B cell (primary cell): ENCODE measurements around the gene ZNF280D. TPM values are rescaled to one million over a fixed set of nuclear protein-coding genes. Genes with fewer than 3 reads are reported as not detected.
A peak's percentile ranks its signal among the peaks of the same experiment; 100 is the strongest.

Experiments used
- ATAC-seq: fragments of 200-7000 bp; cut with Tn5 transposase; one replicate; pipeline ENCODE4 v1.10.0; 2021; ENCODE audit warnings: low read depth, mild to moderate bottlenecking, moderate number of reproducible peaks, moderate library complexity
- CTCF ChIA-PET: fragments of 350-600 bp; sonication (Branson Sonifier 250); formaldehyde crosslinking; loops from one replicate; lab custom pipeline; 2021; ENCODE audit warnings: antibody characterized with exemption, inconsistent platforms; lab: Charles Lee
- POLR2A ChIA-PET: fragments of 350-600 bp; sonication (Branson Sonifier 250); formaldehyde crosslinking; loops from one replicate; lab custom pipeline; 2021; ENCODE audit warnings: antibody characterized with exemption; lab: Charles Lee
- DNase-seq: peaks from one replicate; pipeline ENCODE4 v3.0.0; 2013
- H2AFZ ChIP-seq: 2 replicates; pipeline ENCODE4 v1.6.1; 2012; ENCODE audit warnings: mild to moderate bottlenecking, low read depth, low read length; ENCODE audit not compliant: insufficient read depth, poor library complexity, severe bottlenecking
- H3K27ac ChIP-seq, 2 donors: 1 replicate in 1 of 2; 2 replicates in 1 of 2; pipeline ENCODE4 v1.5.1; 2012 to 2013; ENCODE audit warnings: low read length in 2 of 2, mild to moderate bottlenecking in 2 of 2, moderate library complexity in 1 of 2
- H3K27me3 ChIP-seq, 4 experiments: fragments of 200-600 bp in 1 of 4; sonication (generic) in 1 of 4; replicated peaks in 1 of 4; 1 replicate in 2 of 4; 2 replicates in 2 of 4; pipeline versions ENCODE4 v1.6.1 to v1.7.0; 2013 to 2016; ENCODE audit warnings: low read length in 3 of 4, mild to moderate bottlenecking in 2 of 4, mixed read lengths in 1 of 4, moderate library complexity in 1 of 4; ENCODE audit not compliant: insufficient read depth in 4 of 4, control insufficient read depth in 3 of 4; ENCODE audit errors: control extremely low read depth in 1 of 4
- H3K36me3 ChIP-seq, 2 experiments: replicated peaks in 1 of 2; 1 replicate in 1 of 2; 2 replicates in 1 of 2; pipeline versions ENCODE4 v1.6.1 to v1.7.1; 2013; ENCODE audit warnings: low read length in 1 of 2; ENCODE audit not compliant: insufficient read depth in 2 of 2, control insufficient read depth in 1 of 2; ENCODE audit errors: control extremely low read depth in 1 of 2, extremely low read depth in 1 of 2
- H3K4me1 ChIP-seq, 2 donors: fragments of 200-600 bp in 1 of 2; sonication (generic) in 1 of 2; 1 replicate in 1 of 2; 2 replicates in 1 of 2; pipeline versions ENCODE4 v1.5.1 to v1.6.1; 2013 to 2017; ENCODE audit warnings: low read length in 2 of 2; ENCODE audit not compliant: control insufficient read depth in 2 of 2, insufficient read depth in 2 of 2
- H3K4me2 ChIP-seq: replicated peaks from 2 replicates; pipeline ENCODE3; 2012; ENCODE audit warnings: mild to moderate bottlenecking, low read depth, low read length; ENCODE audit not compliant: poor library complexity, severe bottlenecking
- H3K4me3 ChIP-seq, 5 experiments: fragments of 200-600 bp in 1 of 5; sonication (generic) in 1 of 5; 1 replicate in 3 of 5; 2 replicates in 2 of 5; pipeline versions ENCODE4 v1.5.1 to v1.7.0; 2011 to 2016; ENCODE audit warnings: low read length in 4 of 5, mild to moderate bottlenecking in 4 of 5, low read depth in 2 of 5, control low read depth in 1 of 5, moderate library complexity in 1 of 5; ENCODE audit not compliant: insufficient read depth in 1 of 5; ENCODE audit errors: control extremely low read depth in 1 of 5, extremely low read depth in 1 of 5
- H3K79me2 ChIP-seq: fragments of 200-600 bp; sonication (generic); one replicate; pipeline ENCODE4 v1.6.0; 2016; ENCODE audit warnings: low read length; ENCODE audit not compliant: control insufficient read depth, insufficient read depth
- H3K9ac ChIP-seq: fragments of 200-600 bp; sonication (generic); 2 replicates; pipeline ENCODE4 v1.6.1; 2017; ENCODE audit warnings: mild to moderate bottlenecking, low read length, moderate library complexity
- H3K9me3 ChIP-seq, 3 donors: one replicate each; pipeline versions ENCODE4 v1.6.1 to v1.7.1; 2013; ENCODE audit warnings: low read length in 2 of 3; ENCODE audit not compliant: control insufficient read depth in 2 of 3, insufficient read depth in 1 of 3; ENCODE audit errors: control extremely low read depth in 1 of 3
- H4K20me1 ChIP-seq: 2 replicates; pipeline ENCODE4 v1.6.0; 2012; ENCODE audit warnings: mild to moderate bottlenecking, low read length; ENCODE audit not compliant: insufficient read depth, control insufficient read depth, poor library complexity, severe bottlenecking
- H3K27ac Mint-ChIP-seq: one replicate; pipeline ENCODE4 v1.8.0; 2021; ENCODE audit warnings: mixed read lengths
- H3K27me3 Mint-ChIP-seq: one replicate; pipeline ENCODE4 v1.8.0; 2021; ENCODE audit warnings: mixed read lengths
- H3K4me1 Mint-ChIP-seq: one replicate; pipeline ENCODE4 v1.8.0; 2021; ENCODE audit warnings: mixed read lengths
- H3K4me3 Mint-ChIP-seq: one replicate; pipeline ENCODE4 v1.8.0; 2021; ENCODE audit warnings: mixed read lengths
- H3K9me3 Mint-ChIP-seq: one replicate; pipeline ENCODE4 v1.8.0; 2022; ENCODE audit warnings: mixed read lengths; ENCODE audit not compliant: insufficient read depth
- EZH2 ChIP-seq: IDR thresholded peaks from 2 replicates; pipeline ENCODE4 v1.6.1; 2012; ENCODE audit warnings: borderline replicate concordance, low read depth, mild to moderate bottlenecking, moderate library complexity, low read length; ENCODE audit not compliant: insufficient read depth, poor library complexity, severe bottlenecking
- WGBS: methylation state at CpG from one replicate; pipeline ENCODE4 v1.1.5; 2013; ENCODE audit warnings: missing lambda C conversion rate; ENCODE audit not compliant: insufficient coverage; 5-methylcytosine and 5-hydroxymethylcytosine counted together
- intact Hi-C: fragments of 100-400 bp; cut with micrococcal nuclease; formaldehyde crosslinking; loops from one replicate; pipeline ENCODE4 v1.10.0; 2022
- polyA plus RNA-seq: library from polyadenylated mRNA; depleted of rRNA; stranded (reverse); fragments of >200 nt; gene quantifications from 2 replicates; pipeline ENCODE4 v1.2.3, GENCODE V29; 2012
- total RNA-seq, 2 donors: library from RNA; stranded (reverse); fragments of 120-200 nt in 1 of 2; gene quantifications; 1 replicate in 1 of 2; 2 replicates in 1 of 2; pipeline versions ENCODE4 v1.2.3 to v1.2.4, GENCODE V29; 2013 to 2022
- TF ChIP-seq, protein P1 (sequence below): fragments of 200-600 bp; IDR thresholded peaks from one replicate; pipeline ENCODE4 v1.8.0; 2022; ENCODE audit warnings: antibody characterized with exemption, mild to moderate bottlenecking

The ZNF280D gene
- total and polyA plus RNA-seq, 2 donors (not counting 1 experiment from before 2014, with no cell fraction given), result 14.7 to 68.3 TPM

DNA sequence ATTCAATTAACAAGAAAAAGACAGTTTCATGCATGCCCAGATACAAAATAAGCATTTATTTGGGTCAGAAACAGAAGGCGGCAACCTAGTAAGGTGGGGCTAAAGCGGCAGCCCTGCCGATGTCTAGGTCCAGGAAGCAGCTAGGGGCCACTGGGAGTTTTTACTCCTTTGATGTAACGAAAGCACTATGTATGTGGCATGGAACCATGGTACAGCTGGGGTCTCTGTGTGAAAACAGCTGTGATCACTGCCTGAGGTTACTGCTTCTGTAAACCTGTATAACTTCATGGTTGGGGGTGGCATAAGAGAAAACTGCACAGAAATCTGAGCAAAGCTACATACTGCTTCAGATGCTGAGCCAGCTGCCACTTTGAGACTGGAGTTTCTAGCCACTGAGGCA lies 119.5 kb downstream of the ZNF280D start:
- WGBS, result 10% methylated on average over 4 of the region's 4 CpGs
- no peak overlapping the region for H3K4me3 ChIP-seq
- intact Hi-C loops, result no loop called here
- H3K4me1 ChIP-seq, result peaks cover 7 to 11% of the 10 kb centered on the region in 2 donors
- no peaks in the 10 kb centered on the region for H3K36me3 ChIP-seq
- DNase-seq (no peak), ATAC-seq (no peak)
- H2AFZ ChIP-seq, result no peak overlapping the region
- no peak overlapping the region for H3K9ac ChIP-seq
- Mint-ChIP-seq H3K9me3 (no peaks in the 10 kb centered on the region), H3K27me3 (peaks cover 8% of the 10 kb centered on the region), H3K27ac (no peak overlapping the region), H3K4me1 (peaks cover 9% of the 10 kb centered on the region), H3K4me3 (no peak overlapping the region)
- H3K27me3 ChIP-seq, result no peaks in the 10 kb centered on the region
- CTCF ChIA-PET, result no interaction called here
- no peak for TF ChIP-seq EZH2
- TF ChIP-seq, protein P1, sequence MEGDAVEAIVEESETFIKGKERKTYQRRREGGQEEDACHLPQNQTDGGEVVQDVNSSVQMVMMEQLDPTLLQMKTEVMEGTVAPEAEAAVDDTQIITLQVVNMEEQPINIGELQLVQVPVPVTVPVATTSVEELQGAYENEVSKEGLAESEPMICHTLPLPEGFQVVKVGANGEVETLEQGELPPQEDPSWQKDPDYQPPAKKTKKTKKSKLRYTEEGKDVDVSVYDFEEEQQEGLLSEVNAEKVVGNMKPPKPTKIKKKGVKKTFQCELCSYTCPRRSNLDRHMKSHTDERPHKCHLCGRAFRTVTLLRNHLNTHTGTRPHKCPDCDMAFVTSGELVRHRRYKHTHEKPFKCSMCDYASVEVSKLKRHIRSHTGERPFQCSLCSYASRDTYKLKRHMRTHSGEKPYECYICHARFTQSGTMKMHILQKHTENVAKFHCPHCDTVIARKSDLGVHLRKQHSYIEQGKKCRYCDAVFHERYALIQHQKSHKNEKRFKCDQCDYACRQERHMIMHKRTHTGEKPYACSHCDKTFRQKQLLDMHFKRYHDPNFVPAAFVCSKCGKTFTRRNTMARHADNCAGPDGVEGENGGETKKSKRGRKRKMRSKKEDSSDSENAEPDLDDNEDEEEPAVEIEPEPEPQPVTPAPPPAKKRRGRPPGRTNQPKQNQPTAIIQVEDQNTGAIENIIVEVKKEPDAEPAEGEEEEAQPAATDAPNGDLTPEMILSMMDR, result no peak
- H3K27ac ChIP-seq, result no peak overlapping the region
- no peaks in the 10 kb centered on the region for H3K9me3 ChIP-seq
- no peak overlapping the region for H3K4me2 ChIP-seq
- POLR2A ChIA-PET, result no interaction called here
- no peaks in the 10 kb centered on the region for H4K20me1 ChIP-seq
- H3K79me2 ChIP-seq, result no peaks in the 10 kb centered on the region

- H3K27ac Mint-ChIP-seq, result peak overlapping the region; percentile 50
- Histone ChIP-seq H2AFZ (no peak overlapping the region), H3K36me3 (no peaks in the 10 kb centered on the region), H3K4me1 (peaks cover 20 to 36% of the 10 kb centered on the region in 2 donors), H4K20me1 (no peaks in the 10 kb centered on the region), H3K27ac (peak overlapping the region in 1 of 2 donors; percentile 4), H3K27me3 (no peaks in the 10 kb centered on the region), H3K9me3 (peaks cover 0 to 1% (median 0%) of the 10 kb centered on the region in 3 donors), H3K9ac (peak overlapping the region; percentile 7), H3K79me2 (no peaks in the 10 kb centered on the region), H3K4me3 (peak overlapping the region in 1 of 5 experiments; percentile 26), H3K4me2 (peak overlapping the region; percentile 64)
- peaks cover 1% of the 10 kb centered on the region for H3K27me3 Mint-ChIP-seq
- ChIA-PET POLR2A (interaction anchor here (1.6 kb wide), 1 partner anchor 76 kb away, joined by 3 read pairs; no protein-coding TSS in a partner anchor), CTCF (interaction anchor here (0.6 to 0.8 kb wide), 3 partner anchors 112 to 669 kb away, joined by 3 to 4 read pairs (median 3); no protein-coding TSS in a partner anchor)
- ATAC-seq, result peak; percentile 86
- intact Hi-C loops, result loop anchor here (5.0 to 10.0 kb wide), 3 partner anchors 72 to 696 kb away; partner anchors contain the start of gene ZNF280D
- H3K4me1 Mint-ChIP-seq, result peaks cover 36% of the 10 kb centered on the region
- H3K4me3 Mint-ChIP-seq, result peak overlapping the region; percentile 56
- 40% methylated on average over 1 of the region's 1 CpG for WGBS
- H3K9me3 Mint-ChIP-seq, result no peaks in the 10 kb centered on the region
- DNase-seq, result peak; percentile 54
- TF ChIP-seq, protein P1, result no peak
- TF ChIP-seq EZH2, result no peak
Measured at GRCh38 chr15:56608993-56609392, 124.3 kb downstream of the ZNF280D start.
